Lung (tissue), 12 donors: ENCODE measurements around the gene JUP. TPM values are rescaled to one million over a fixed set of nuclear protein-coding genes. Genes with fewer than 3 reads are reported as not detected.

Experiments
- ATAC-seq: fragments of 200-7000 bp; cut with Tn5 transposase; one replicate; pipeline ENCODE4 v1.9.1; 2020; ENCODE audit warnings: moderate number of reproducible peaks; ENCODE audit not compliant: insufficient read depth, low FRiP score
- DNase-seq, 3 donors: peaks; one replicate each; pipeline ENCODE4 v3.0.0-alpha.2; 2013 to 2017
- H3K27ac ChIP-seq, 2 donors: one replicate each; pipeline ENCODE4 v1.5.1; 2013; ENCODE audit warnings: mild to moderate bottlenecking in 2 of 2, moderate library complexity in 2 of 2, control low read depth in 1 of 2, inconsistent platforms in 1 of 2, low read depth in 1 of 2, low read length in 1 of 2
- H3K27me3 ChIP-seq, 3 donors: one replicate each; pipeline ENCODE4 v1.5.1; 2013; ENCODE audit warnings: low read length in 2 of 3; ENCODE audit not compliant: control insufficient read depth in 3 of 3, insufficient read depth in 3 of 3
- H3K36me3 ChIP-seq, 4 donors: one replicate each; pipeline ENCODE4 v1.5.1; 2013; ENCODE audit warnings: low read length in 4 of 4, mild to moderate bottlenecking in 1 of 4, moderate library complexity in 1 of 4; ENCODE audit not compliant: control insufficient read depth in 4 of 4, insufficient read depth in 4 of 4
- H3K4me1 ChIP-seq, 5 donors: one replicate each; pipeline ENCODE4 v1.5.1; 2013; ENCODE audit warnings: low read length in 5 of 5, mild to moderate bottlenecking in 2 of 5, moderate library complexity in 1 of 5; ENCODE audit not compliant: control insufficient read depth in 5 of 5, insufficient read depth in 5 of 5
- H3K4me3 ChIP-seq: one replicate; pipeline ENCODE4 v1.5.1; 2013; ENCODE audit warnings: mild to moderate bottlenecking, control low read depth, moderate library complexity
- H3K9ac ChIP-seq, 2 donors: one replicate each; pipeline ENCODE4 v1.5.1; 2013; ENCODE audit warnings: low read length in 2 of 2, control low read depth in 1 of 2; ENCODE audit not compliant: insufficient read depth in 1 of 2
- H3K9me3 ChIP-seq, 4 donors: one replicate each; pipeline ENCODE4 v1.5.1; 2013; ENCODE audit warnings: low read length in 3 of 4, mild to moderate bottlenecking in 1 of 4, moderate library complexity in 1 of 4; ENCODE audit not compliant: control insufficient read depth in 4 of 4, insufficient read depth in 3 of 4
- CTCF ChIP-seq: IDR thresholded peaks from 2 replicates; pipeline ENCODE4 v1.5.1; 2012; ENCODE audit warnings: mild to moderate bottlenecking; ENCODE audit errors: control extremely low read depth, extremely low read depth
- WGBS, 2 donors: extraction: QIAGEN DNeasy Blood & Tissue Kit; methylation state at CpG; one replicate each; pipeline ENCODE4 v1.1.7; 2013; 5-methylcytosine and 5-hydroxymethylcytosine counted together
- polyA plus RNA-seq, 2 donors: library from polyadenylated mRNA; stranded (reverse); fragments of 200-250 nt; gene quantifications; one replicate each; pipeline ENCODE4 v1.2.1, GENCODE V29; 2013
- total RNA-seq, 2 donors: library from RNA; depleted of rRNA in 1 of 2; stranded (reverse); fragments of >200 nt in 1 of 2; gene quantifications; one replicate each; pipeline ENCODE4 v1.2.1, GENCODE V29; 2014 to 2021
- donor health status: control.
- donor health status: control.
- donor health status: Bipolar disorder and iron deficiency.
- donor health status: healthy.
- donor health status: DM: yes; HTN: yes; CAD: no.

JUP gene
- total and polyA plus RNA-seq, 4 donors, result 60.9 to 150 (median 101) TPM

- Histone ChIP-seq H3K36me3 (no peaks in the 10 kb centered on the region), H3K27me3 (no peaks in the 10 kb centered on the region), H3K27ac (no peak overlapping the region), H3K9ac (no peak overlapping the region), H3K9me3 (no peaks in the 10 kb centered on the region), H3K4me1 (no peaks in the 10 kb centered on the region), H3K4me3 (no peak overlapping the region)
- no peak for DNase-seq
- no peak for TF ChIP-seq CTCF
- 76 to 81% methylated on average over 12 of the region's 12 CpGs for WGBS, 2 donors
- ATAC-seq, result no peak
Measured at GRCh38 chr17:41723801-41724475, 62.6 kb downstream of the JUP start.

GRCh38 chr17:41722231-41722630 is 64.3 kb downstream of the JUP start:
- WGBS, 2 donors, result 90% methylated on average over 7 of the region's 7 CpGs
- no peak for DNase-seq
- H3K9ac ChIP-seq, result no peak overlapping the region

GRCh38 chr17:41718287-41718645 is 68.2 kb downstream of the JUP start:
- peaks cover 0 to 2% (median 0%) of the 10 kb centered on the region in 3 donors for H3K27me3 ChIP-seq
- 62 to 78% methylated on average over 5 of the region's 5 CpGs for WGBS, 2 donors
- H3K4me3 ChIP-seq, result no peak overlapping the region
- no peaks in the 10 kb centered on the region for H3K9me3 ChIP-seq
- ATAC-seq (no peak), DNase-seq (no peak)
- no peaks in the 10 kb centered on the region for H3K4me1 ChIP-seq
- H3K9ac ChIP-seq, result no peak overlapping the region
- H3K36me3 ChIP-seq, result no peaks in the 10 kb centered on the region
- no peak for TF ChIP-seq CTCF
- H3K27ac ChIP-seq, result no peak overlapping the region

More at GRCh38 chr17:41722231-41722630, 64.3 kb downstream of the JUP start:
- no peaks in the 10 kb centered on the region for H3K9me3 ChIP-seq
- ATAC-seq, result no peak
- H3K4me3 ChIP-seq, result no peak overlapping the region
- no peaks in the 10 kb centered on the region for H3K36me3 ChIP-seq
- no peaks in the 10 kb centered on the region for H3K27me3 ChIP-seq
- no peak for TF ChIP-seq CTCF
- H3K27ac ChIP-seq, result no peak overlapping the region
- no peaks in the 10 kb centered on the region for H3K4me1 ChIP-seq
